HG03159 (cell line): Measurements from ENCODE around the gene LCAT.
"Not testable (repeated sequence)": the region's sequence is repeated elsewhere in the genome, so short reads cannot be mapped to it uniquely, and the experiment has no call there.

Source experiments
- ATAC-seq: cut with Tn5 transposase; IDR thresholded peaks from one replicate; pipeline ENCODE4 v1.9.1; 2021; ENCODE audit warnings: mild to moderate bottlenecking, moderate library complexity; ENCODE audit not compliant: unreplicated experiment

The LCAT gene

DNA sequence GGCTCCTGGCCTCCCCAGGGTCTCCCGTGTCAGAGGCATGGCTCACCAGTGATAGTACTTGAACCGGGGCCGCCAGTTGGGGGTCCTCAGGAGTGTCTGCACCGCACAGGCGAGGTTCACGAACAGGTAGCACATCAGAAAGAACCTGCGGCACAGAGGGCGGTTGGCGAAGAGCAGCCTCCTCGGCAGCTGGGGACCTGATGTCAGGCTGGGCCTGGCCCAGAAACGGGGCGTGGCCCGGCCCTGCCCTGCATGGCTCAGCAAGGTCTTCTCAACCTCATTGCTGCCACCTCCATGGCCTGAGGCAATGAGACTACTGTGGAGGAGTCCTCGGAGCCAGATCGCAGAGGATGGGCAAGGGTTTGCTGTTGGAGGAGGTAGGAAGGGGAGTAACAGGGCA, 4.1 kb upstream of the LCAT start:
- ATAC-seq: no peak

DNA sequence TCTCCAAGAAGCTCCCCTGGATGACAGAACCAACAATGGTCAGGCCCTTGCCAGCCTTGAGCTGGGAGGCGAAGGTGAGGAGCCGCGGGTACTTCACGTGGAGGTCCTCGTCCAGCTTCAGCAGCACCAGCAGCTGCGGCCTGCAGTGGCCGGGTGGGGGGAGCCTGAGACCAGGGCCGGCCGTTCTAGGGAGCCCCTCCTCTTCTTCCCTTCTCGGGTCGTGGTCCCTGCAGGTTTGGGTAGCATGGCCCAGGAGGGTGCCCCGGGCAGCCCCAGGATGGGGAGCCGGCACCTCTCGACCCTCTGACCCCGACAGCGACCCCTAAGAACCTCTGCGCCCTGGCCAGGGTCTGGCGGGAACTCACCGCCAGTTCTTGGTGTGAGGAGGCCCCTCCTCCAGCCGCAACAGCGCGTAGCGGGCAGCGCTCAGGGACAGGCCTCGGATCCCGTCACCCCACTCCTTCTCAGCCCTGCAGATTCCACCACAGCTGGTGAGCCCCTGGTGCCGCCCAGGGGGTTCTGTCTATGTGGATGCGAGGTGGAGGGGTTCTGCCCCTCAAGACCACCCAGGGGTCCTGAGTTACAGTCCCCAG, 3.1 kb upstream of the LCAT start:
- ATAC-seq: no peak

DNA sequence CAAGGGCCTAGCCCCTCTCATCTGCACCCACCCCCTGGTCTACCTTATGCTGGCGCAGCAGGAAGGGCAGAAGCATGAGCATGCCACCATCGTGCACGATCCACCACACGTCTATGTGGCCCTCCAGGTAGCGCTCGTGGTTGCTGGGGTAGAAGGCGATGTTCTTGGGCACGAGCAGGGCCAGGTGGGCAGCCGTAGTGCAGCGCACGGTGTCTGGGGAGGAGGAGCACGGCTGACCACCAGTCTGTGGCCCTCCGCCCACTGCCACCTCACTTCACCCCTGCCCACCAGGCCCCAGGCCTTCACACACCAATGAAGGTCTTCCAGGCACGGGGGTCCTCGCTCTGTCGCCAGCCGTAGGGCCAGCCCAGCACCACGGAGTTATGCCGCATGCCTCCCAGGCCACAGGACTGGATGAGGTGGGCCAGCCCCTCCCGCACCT, 2.2 kb upstream of the LCAT start:
- no peak for ATAC-seq

DNA sequence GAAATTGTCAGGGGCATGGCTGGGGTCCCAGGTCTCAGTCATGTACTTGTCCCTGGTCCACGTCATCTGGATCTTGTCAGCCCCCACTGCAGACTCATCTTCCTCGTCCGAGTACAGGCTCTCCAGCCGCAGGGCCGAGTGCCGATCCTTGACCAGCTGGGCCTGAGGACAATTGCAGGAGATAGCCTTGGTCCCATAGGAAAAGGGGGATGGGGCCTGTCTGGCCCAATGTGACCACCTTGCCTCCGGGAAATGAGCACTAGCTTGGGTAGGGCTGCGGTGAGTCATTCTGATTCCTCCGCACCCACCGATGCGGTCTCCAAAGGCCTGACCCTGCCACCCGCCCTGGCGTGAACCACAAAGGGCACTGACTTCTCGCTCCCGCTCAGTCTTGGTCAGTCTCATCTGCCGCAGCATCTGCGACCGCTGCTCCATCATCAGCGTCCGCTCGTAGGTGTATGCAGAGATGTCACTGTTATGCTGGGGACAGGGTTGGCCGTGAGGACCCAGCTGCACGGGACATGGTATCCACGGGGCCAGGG, 1.5 kb upstream of the LCAT start:
- ATAC-seq: no peak

DNA sequence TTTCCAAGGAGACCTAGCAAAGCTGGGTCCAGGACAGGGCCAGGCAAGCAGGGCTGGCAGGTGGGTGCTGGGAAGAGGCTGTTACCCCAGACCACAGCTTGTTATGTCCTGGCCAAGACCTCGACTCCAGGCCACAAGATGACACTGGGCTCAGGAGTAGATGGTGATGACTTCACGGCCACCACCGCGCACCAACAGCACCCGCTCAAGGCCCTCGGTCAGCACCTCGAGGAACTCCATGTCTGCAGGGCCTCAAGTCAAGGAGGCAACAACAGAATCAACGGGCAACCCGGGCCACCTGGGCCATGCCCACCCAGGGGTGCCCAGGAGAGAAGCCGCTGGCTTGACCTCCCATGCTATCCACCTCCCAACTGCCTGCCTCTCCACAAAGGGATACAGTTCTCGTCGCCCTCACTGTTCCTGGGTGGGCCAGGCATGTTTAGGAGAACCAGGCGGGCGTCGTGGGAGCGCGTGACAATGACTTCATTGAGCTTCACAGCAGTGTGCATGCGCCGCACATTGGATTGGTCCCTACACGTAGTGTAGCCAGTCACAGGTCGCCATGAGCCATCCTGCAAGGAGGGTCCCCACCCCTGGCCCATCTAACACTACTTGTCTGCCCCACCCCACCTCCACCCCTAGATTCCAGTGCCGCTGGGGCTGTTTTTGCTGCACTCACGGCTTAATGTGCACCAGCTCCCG, 921 bp upstream of the LCAT start:
- ATAC-seq: no peak

DNA sequence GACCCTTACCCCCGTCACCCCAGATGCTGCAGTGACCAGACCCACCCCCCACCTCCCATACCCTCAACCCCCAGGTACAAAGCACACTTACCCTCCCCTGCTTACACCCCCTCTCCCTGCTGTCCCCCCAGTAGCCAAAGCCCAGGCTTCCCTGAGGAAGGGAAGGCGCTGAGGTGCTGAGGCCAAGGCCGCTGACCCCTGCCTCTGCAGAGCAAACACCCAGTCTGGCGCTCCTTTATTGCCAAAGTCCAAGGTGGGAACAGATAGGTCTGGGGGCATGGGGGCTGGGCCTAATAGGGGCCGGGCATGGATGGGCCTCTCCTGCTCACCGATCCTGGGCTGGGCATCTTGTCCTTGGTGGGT, 683 bp downstream of the LCAT start:
- ATAC-seq: no peak

DNA sequence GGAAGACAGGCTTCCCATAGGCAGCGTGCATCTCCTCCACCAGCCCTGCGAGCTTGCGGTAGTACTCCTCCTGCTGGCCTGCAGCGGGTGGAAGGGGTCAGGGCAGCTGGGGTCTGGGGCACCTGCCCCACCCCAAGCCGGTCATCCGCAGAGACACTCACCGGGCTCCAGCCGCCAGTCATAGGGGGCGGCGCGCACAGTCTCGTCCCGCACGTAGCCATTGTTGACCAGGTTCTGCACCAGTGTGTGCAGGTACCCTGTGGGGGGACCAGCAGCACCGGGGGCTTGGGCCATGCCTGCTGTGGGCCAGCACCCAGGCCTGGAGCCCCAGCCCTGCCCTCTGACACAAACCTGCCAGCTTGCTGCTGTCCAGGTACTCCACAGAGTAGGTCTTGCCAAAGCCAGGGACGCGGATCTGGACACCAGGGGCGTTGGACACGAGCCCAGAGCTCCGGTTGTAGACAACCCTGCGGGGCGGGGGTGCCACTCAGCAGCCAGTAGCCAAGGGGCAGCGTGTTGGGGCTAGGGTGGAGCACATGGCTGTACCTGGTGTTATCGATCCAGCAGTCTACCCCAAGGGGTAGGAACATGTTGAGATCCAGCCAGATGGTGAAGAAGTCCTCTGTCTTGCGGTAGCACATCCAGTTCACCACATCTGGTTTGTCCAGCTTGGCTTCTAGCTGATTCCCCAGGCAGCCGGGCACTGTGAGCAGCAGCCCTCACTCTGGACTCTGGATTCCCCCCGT, 1.2 kb downstream of the LCAT start:
- no peak for ATAC-seq

DNA sequence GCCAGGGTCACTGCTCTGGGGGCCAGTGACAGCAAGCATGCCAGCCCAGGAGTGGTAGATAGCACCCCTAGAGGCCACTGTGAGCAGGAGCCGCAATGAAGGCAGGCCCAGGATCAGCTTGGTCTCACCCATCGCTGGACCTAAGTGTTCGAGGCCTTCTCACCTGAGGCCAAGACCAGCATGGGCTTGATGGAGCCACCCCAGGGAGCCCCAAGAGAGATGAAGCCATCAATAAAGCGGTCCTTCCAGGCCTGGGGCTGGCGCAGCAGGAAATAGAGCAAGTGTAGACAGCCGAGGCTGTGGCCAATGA, 1.8 kb downstream of the LCAT start:
- ATAC-seq: no peak

DNA sequence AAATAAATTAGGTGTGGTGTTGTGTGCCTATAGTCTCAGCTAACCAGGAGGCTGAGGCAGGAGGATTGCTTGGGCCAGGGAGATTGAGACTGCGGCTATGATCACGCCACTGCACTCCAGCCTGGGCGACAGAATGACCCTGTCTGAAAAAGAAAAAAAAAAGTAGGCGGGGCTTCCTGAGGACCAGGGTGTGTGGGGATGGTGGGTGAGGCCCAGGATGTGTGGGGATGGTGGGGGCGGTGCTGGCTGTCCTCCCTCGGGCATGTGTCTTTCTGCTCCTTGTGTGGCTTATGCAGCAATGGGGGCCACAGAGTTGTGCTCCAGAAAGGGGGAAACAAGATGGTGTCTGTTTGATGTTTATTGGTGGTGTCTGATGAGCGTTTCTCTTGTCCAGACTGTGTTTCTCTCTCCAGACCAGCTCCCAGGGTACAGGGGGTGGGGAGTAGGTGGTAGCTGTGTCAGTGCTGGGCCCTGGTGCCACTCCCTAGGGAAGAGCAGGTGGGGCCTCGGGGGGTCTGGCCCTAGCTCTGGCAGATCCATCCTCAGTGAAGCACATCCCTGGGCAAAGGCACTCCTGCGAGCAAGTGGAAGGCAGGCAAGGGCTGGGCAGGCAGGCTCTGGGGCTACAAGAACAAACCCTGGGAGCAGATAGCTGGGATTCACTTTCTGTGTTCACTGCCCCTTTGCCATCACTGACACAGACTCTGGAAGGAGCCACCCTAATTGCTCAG, 2.3 kb downstream of the LCAT start:
- no peak for ATAC-seq

DNA sequence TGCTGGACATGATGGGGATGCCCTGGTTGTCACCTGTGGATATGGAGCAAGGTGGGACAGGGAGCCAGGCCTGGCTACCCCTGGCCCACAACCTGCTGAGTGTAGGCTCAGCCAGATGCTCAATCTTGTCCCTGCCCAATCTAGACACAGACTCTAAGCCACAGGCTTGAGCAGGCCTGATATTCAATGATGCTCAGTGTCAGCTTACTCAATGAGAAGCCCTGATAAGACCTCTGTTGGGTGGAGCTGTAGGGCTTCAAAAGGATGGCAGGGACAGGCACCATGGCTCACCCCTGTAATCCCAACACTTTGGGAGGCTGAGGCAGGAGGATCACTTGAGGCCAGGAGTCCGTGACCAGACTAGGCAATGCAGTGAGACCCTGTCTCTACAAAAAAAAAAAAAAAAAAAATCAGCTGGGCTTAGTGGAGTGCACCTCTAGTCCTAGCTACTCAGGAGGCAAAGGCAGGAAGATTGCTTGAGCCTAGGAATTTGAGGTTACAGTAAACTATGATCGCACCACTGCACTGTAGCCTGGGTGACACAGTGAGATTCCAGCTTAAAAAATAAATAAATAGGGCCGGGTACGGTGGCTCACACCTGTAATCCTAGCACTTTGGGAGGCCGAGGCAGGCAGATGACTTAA, 3.4 kb downstream of the LCAT start:
- no peak for ATAC-seq

DNA sequence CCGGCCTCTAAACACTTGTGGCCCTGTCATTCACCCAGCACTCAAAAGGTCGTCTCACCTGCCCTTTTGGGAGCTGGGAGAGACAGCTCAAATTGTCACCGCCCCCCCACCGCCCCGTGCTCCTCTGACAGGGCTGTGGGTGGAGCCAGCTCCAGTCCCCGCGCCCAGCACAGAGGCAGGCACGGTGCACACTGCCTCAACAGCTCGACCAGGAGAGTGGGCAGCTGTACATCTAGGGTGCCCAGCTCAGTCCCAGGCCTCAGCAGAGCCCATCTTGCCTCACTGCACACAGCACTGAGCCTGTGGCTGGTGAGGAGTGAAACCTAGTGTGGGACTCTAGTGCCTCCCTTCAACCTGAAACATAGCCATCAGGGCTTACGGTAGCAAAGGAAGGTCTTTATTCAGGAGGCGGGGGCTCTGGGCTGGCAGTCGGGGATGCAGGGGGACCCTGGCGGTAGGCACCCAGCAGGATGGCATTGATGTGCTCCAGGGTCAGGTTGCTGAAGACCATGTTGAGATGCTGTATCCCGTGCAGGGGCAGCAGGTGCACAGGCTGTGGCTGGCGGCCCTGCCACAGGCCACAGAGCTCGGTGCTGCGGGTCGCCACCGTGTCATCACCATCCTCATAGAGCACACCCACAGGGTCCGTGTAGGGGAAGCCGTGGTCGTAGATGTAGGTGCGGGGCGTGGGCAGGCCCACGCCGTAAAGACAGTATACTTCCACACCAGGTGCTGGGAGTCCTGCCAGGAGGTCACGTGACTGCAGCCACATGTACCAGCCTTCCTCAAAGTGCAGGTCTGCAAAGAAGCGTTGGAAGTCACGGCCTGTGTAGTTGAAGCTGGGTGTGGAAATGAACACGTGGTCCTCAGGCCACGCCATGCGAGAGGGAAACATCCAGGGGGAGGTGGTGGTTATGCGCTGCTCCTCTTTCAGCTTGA, 4.1 kb downstream of the LCAT start:
- ATAC-seq: no peak

DNA sequence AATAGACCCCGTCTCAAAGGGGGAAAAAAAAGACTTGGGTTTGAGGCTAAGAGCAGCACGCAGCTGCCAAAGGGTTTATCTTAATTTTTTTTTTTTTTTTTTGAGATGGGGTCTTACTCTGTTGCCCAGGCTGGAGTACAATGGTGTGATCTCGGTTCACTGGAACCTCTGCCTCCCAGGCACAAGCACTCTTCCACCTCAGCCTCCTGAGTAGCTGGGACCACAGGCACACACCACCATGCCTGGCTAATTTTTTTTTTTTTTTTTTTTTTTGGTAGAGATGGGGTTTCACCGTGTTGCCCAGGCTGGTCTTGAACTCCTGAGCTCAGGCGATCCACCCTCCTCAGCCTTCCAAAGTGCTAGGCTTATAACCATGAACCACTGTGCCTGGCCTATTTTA, 6.2 kb downstream of the LCAT start:
- not testable (repeated sequence) for ATAC-seq

DNA sequence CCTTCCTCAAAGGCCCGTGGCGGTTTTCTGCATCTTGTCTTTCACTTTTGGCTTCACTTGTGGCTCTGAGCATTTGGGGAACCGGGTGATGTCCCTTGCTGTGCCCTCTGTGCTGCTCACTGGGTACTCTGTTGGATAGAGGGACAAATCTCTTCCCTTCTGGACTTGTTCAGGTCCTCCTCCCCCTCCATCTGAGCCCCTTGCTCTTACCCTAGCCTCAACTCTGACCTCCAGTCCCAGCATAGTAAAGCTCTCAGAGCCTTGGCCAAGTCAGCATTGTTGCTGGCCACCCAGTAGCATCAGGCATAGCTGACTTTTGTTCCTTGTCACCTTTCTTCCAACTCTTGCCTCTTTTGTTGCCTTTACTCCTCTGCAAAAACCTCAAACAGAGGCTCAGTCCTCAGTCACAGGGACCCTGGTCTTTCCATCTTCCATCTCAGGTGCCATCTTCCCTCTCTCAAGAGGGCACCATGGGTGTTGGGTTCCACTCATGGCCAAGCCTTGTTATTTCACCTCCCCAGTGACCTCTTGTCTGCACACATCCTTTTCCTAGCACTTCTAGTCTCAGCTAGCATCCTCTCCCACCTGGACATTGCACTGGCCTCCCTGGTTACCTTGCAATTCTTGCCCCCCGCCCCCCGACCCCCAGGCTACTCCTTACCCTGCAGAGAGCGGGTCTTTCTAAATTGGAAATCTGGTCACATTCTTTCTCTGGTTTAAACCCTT, 6.9 kb downstream of the LCAT start:
- no peak for ATAC-seq

DNA sequence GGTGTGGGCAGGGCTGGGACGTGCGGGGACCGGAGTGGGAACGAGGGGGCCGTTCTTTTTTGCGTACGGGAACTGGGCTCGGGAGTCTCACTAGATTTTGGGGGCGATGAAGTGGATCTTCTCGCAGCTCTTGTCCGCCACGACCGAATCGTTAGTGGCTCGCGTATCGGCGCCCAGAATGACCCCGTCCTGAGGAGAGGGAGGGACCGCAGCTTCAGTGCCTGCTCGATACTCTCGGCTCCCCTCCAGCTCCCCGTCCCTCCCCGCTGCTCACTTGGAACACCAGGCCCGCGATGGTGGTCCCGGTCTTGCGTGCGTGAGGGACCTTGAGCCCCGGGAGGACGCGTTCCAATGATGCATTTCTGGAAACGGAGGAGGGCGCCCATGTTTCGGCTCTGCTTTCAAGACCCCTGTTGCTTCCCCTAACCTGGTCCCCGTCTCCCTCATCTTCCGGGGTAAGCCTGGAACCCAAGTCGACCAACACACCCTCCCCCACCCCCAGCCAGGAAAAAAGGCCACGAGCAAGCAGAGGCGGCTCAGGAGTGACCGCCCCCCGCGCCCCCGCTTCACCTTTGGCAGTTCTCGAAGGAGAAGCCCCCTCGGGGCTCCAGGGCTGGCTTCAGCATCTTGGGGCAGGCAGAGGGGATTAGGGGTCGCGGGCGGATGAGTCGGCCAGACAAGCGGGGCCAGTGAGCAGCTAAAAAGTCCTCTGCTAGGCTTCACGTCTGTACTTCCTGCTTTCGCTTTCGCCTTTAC, 7.6 kb downstream of the LCAT start, which contains the start of gene PSMB10:
PSMB10 (minus strand) TSS at position 727 of the 756 bp plus-strand sequence; CDS start at position 626, 101 bp downstream.
- peak; percentile 53 for ATAC-seq

DNA sequence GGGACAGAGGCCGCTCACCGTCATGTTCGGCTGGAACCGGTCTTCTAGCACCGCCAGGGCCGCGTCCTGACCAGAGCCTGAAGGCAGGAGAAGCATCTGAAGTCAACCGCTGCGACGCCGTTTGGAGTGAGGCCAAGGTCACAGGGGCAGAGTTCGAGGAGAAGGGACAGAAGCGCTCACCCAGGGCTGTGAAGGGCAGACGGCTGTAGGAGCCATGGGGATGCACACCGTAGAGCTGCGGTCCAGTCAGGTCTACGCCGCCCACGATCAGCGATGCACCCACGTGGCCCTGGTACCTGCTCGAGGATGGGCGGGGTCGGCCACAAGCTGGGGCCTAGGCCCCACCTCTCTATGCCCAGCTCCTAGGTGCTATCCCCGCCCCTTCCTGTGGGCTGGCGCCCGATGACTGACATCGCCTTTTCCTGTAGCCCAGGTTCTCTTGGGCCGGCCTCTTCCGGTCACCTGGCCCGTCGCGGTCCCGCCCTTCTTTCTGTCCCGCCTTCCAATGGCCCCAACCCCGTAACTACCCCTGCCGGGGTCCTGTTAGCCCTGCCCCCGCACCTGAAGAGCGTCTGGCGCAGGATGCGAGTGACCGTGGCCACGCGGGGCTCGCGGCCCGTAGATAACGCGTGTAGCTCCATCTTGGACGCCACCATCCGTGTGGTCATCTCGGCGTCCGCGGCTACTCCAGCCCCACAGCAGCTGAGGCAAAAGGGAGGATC, 8.4 kb downstream of the LCAT start:
- ATAC-seq: peak; percentile 85

DNA sequence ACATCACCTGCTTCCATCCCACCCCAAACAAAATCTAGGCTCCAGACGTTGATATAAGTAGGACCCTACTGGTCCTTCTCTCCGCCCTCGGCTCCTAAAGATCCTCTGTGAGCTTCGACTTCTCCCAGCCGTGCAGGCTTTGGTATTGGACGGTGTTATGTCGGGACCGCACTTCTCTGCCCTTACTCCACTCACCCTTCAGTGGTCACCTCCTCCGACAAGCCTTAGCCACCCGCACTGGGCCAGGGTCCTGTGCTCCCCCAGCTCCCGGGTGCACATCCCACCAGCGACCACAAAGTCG, 8.9 kb downstream of the LCAT start:
- no peak for ATAC-seq

DNA sequence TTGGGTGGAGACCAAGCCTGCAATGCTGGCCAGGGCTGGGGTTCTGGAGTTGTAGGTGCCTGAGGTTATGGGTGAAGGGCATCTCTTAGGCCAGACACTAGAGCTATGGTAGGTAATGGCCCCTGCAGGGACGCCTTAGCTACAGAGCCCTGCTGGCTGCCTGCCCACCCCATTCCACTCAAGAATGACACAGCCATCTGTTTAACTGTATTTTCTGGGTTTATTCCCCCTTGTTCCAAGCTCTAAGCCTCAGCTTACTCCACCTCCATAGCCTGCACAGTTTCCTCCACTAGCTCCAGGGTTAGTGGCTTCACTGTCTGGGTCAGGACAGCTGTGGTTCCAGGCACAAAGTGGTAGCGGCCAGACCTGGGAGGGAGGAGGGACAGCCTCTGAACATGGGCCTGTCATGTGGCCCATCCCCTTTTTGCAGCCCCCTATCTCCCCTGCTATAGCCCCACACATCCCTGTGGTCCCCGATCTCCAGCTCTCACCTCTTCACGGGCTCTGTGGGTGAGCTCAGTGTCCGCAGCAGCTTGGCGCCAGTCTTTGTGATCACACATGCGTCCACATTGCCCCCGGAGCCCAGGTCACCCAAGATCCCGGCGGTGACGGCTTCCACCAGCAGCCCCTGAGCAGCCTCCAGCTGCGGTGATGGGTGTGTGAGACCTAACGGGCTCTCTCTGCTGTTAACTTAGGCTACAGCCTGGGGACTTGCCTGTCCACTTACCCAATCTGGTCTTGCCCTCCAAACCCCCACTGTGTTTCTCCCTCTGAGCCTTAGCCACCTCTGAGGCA, 9.4 kb downstream of the LCAT start:
- no peak for ATAC-seq
